Activated CD4-positive, alpha-beta T cell treated with anti-CD3 and anti-CD28 coated beads, Interleukin-2, amount 10 ng/mL, durations not matched to agents 24 days and 14 days (primary cell): ENCODE results near the gene UBE2L3. TPM values are rescaled to one million over a fixed set of nuclear protein-coding genes. Genes with fewer than 3 reads are reported as not detected.

Source experiments
- DNase-seq: peaks from one replicate; pipeline ENCODE4 v3.0.0; 2022
- H3K27ac Mint-ChIP-seq: one replicate; pipeline ENCODE4 v1.8.0; 2022; ENCODE audit warnings: mild to moderate bottlenecking, mixed read lengths
- H3K27me3 Mint-ChIP-seq: one replicate; pipeline ENCODE4 v1.8.0; 2022; ENCODE audit warnings: mixed read lengths
- H3K36me3 Mint-ChIP-seq: one replicate; pipeline ENCODE4 v1.8.0; 2022; ENCODE audit warnings: low read depth, mild to moderate bottlenecking, mixed read lengths
- H3K4me1 Mint-ChIP-seq: one replicate; pipeline ENCODE4 v1.8.0; 2021; ENCODE audit warnings: mixed read lengths
- H3K4me3 Mint-ChIP-seq: one replicate; pipeline ENCODE4 v1.8.0; 2022; ENCODE audit warnings: mild to moderate bottlenecking, moderate library complexity, mixed read lengths
- H3K9me3 Mint-ChIP-seq: one replicate; pipeline ENCODE4 v1.8.0; 2021; ENCODE audit warnings: mixed read lengths
- intact Hi-C: fragments of 100-400 bp; cut with micrococcal nuclease; formaldehyde crosslinking; loops from one replicate; pipeline ENCODE4 v1.15.1; 2023
- total RNA-seq: library from RNA; stranded (reverse); gene quantifications from 2 replicates; pipeline ENCODE4 v1.2.3, GENCODE V29; 2022

UBE2L3 gene
- total RNA-seq, 1 donor from 2014 or later = 63.3 TPM

GRCh38 chr22:21666786-21667185 lies 99.3 kb downstream of the UBE2L3 start:
- H3K9me3 Mint-ChIP-seq = no peaks in the 10 kb centered on the region
- H3K27me3 Mint-ChIP-seq = no peaks in the 10 kb centered on the region
- H3K4me1 Mint-ChIP-seq = peaks cover 22% of the 10 kb centered on the region
- H3K4me3 Mint-ChIP-seq = peak overlapping the region; percentile 93
- DNase-seq = no peak
- intact Hi-C loops = loop anchor here (1.0 kb wide), 1 partner anchor 69 kb away; the partner anchor contains the start of gene YPEL1
- H3K36me3 Mint-ChIP-seq = peaks cover 16% of the 10 kb centered on the region
- H3K27ac Mint-ChIP-seq = peak overlapping the region; percentile 96

- Mint-ChIP-seq H3K36me3 (peaks cover 29% of the 10 kb centered on the region), H3K27ac (no peak overlapping the region), H3K4me3 (no peak overlapping the region), H3K27me3 (no peaks in the 10 kb centered on the region), H3K9me3 (no peaks in the 10 kb centered on the region), H3K4me1 (peaks cover 22% of the 10 kb centered on the region)
- intact Hi-C loops = no loop called here
- DNase-seq = no peak
These were observed 101.5 kb downstream of the UBE2L3 start for GRCh38 chr22:21669026-21669425.

GRCh38 chr22:21672107-21672629 lies 104.7 kb downstream of the UBE2L3 start:
- peaks cover 51% of the 10 kb centered on the region for H3K36me3 Mint-ChIP-seq
- intact Hi-C loops = no loop called here
- H3K27ac Mint-ChIP-seq = no peak overlapping the region
- H3K9me3 Mint-ChIP-seq = no peaks in the 10 kb centered on the region
- no peak overlapping the region for H3K4me3 Mint-ChIP-seq
- peaks cover 10% of the 10 kb centered on the region for H3K4me1 Mint-ChIP-seq
- no peaks in the 10 kb centered on the region for H3K27me3 Mint-ChIP-seq
- no peak for DNase-seq

Other genes with a start within 250 kb of the UBE2L3 start
- 0.26 TPM in 1 of 2 replicates, not detected in the other for gene RIMBP3B, start 184.0 kb upstream of the UBE2L3 start, total RNA-seq
- gene HIC2, start 150.3 kb upstream of the UBE2L3 start, total RNA-seq = 5.9 and 6.4 TPM in 2 replicates
- 0.50 and 0.54 TPM in 2 replicates for gene TMEM191C, start 100.3 kb upstream of the UBE2L3 start, total RNA-seq
- gene RIMBP3C, start 16.3 kb upstream of the UBE2L3 start, total RNA-seq = 0.19 and 0.26 TPM in 2 replicates
- 54.2 and 56.1 TPM in 2 replicates for gene YDJC, start 62.3 kb downstream of the UBE2L3 start, total RNA-seq
- 0.40 and 0.51 TPM in 2 replicates for gene CCDC116, start 65.0 kb downstream of the UBE2L3 start, total RNA-seq
- 94.3 and 103 TPM in 2 replicates for gene SDF2L1, start 74.6 kb downstream of the UBE2L3 start, total RNA-seq
- gene PPIL2, start 98.3 kb downstream of the UBE2L3 start, total RNA-seq = 53.1 and 55.9 TPM in 2 replicates
- 0.61 and 1.3 TPM in 2 replicates for gene YPEL1, start 168.1 kb downstream of the UBE2L3 start, total RNA-seq